ENCODE results near the gene PSEN1.
"Not testable (repeated sequence)": the region's sequence is repeated elsewhere in the genome, so short reads cannot be mapped to it uniquely, and the experiment has no call there.

The PSEN1 gene

DNA sequence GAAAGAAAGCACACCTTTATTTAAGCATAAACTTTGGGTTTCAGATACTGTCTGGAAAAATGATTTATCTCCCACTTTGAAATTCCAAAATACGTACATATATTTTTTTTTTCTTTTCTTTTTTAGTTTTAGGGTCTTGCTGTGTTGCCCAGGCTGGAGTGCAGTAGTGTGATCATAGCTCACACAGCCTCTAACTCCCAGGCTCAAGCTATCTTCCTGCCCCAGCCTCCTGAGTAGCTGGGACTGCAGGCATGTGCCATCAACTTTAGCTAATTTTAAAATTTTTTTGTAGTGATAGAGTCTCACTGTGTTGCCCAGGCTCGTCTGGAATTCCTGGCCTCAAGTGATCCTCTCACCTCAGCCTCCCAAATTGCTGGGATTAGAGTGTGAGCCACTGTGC lies 55.1 kb downstream of the PSEN1 start:
- TF ChIP-seq, protein P1, sequence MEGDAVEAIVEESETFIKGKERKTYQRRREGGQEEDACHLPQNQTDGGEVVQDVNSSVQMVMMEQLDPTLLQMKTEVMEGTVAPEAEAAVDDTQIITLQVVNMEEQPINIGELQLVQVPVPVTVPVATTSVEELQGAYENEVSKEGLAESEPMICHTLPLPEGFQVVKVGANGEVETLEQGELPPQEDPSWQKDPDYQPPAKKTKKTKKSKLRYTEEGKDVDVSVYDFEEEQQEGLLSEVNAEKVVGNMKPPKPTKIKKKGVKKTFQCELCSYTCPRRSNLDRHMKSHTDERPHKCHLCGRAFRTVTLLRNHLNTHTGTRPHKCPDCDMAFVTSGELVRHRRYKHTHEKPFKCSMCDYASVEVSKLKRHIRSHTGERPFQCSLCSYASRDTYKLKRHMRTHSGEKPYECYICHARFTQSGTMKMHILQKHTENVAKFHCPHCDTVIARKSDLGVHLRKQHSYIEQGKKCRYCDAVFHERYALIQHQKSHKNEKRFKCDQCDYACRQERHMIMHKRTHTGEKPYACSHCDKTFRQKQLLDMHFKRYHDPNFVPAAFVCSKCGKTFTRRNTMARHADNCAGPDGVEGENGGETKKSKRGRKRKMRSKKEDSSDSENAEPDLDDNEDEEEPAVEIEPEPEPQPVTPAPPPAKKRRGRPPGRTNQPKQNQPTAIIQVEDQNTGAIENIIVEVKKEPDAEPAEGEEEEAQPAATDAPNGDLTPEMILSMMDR (conservative IDR thresholded peaks at IDR 0.05; ENCODE audit: low read length) = no peak
- no peak overlapping the region for H3K4me3 ChIP-seq (ENCODE audit: low read length)
- DNase-seq (ENCODE audit: low read depth) = no peak

DNA sequence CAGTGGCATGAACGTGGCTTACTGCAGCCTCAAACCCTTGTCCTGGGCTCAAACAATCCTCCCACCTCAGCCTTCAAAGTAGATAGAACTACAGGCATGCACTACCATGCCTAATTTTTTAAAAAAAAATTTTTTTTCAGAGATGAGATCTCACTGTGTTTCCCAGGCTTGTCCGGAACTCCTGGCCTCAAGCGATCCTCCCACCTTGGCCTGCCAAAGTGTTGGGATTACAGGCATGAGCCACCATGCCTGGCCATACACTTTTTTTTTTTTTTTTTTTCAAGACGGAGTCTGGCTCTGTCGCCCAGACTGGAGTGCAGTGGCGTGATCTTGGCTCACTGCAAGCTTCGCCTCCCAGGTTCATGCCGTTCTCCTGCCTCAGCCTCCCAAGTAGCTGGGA lies 58.0 kb downstream of the PSEN1 start:
- DNase-seq (ENCODE audit: low read depth); H3K4me3 ChIP-seq (ENCODE audit: low read length): not testable (repeated sequence)

DNA sequence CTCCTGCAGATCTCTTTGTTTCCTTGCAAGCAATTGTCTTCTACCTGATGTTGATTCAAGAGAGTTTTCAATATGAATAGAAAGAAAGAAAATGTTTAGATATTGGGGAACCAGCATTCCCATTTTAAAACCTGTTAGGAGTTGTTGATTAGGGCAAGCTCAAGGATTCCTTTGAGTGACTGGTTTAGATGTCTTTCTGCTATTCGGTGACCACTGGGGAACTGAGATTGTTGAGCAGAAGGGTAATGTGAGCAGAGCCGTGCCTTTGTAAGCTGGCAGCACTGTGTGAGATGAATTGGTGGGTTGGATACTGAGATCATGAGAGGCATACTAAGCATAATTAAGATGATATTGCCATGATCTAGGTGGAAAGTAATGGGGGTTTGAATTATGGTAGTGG lies 61.9 kb downstream of the PSEN1 start:
- no peak overlapping the region for H3K4me3 ChIP-seq (ENCODE audit: low read length)
- TF ChIP-seq, protein P1 (conservative IDR thresholded peaks at IDR 0.05; ENCODE audit: low read length) = no peak
- DNase-seq (ENCODE audit: low read depth) = no peak

DNA sequence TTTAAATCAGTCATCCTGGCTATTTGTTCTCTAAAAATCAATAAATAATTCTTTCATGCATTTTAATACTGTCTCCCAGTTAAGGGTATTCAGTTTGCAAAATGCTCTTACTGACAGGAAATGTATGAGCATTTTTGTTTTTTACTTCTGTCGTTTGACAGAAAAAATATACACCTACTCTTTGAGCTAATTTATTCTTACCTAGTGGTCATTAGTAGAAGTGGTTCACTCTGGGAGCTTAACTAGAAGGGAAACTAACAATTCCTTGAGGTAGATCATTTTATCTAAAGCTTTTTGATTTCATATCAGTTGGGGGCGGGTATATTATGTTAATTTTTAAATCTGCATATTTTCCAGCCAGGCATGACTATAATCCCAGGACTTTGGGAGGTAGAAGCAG lies 67.2 kb downstream of the PSEN1 start:
- DNase-seq (ENCODE audit: low read depth) = no peak
- H3K4me3 ChIP-seq (ENCODE audit: low read length) = no peak overlapping the region
- TF ChIP-seq, protein P1 (conservative IDR thresholded peaks at IDR 0.05; ENCODE audit: low read length) = no peak

DNA sequence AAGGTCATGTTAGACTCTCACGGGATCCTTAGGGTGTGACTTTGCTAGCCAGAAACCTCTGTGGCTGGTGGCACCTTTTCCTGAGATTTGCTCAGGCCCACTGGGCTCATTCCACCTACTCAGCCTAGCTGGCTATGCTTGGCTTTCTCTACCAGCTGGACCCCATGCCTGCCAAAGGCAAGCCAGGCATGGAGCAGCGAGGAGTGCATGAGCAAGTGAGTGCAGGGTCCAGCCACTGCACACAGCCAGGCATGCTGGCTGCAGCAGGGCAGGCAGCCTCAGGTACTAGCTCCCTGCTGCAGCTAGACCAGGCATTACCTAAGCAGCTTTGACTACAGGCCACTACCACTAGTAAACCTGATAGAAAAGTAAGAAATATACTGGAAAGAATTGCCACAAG lies 71.3 kb downstream of the PSEN1 start:
- DNase-seq (ENCODE audit: low read depth) = no peak
- H3K4me3 ChIP-seq (ENCODE audit: low read length) = no peak overlapping the region
- TF ChIP-seq, protein P1 (conservative IDR thresholded peaks at IDR 0.05; ENCODE audit: low read length) = no peak

DNA sequence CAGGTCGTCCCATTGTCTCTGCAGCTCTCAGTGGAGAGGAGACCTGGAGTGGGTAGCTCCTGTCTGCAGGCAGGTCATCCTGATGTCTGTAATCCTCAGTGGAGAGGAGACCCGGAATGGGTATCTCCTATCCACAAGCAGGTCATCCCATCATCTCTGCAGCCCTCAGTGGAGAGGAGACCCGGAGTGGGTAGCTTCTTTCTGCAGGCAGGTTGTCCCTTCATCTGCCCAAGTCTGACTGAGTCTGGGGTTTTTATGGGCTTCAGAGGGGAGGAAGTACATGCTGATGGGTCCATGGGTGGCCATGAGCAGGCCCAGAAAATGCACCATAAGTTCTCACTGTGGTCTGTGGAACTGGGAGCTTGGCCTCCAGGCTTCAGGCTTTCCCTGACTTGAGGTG lies 72.1 kb downstream of the PSEN1 start:
- TF ChIP-seq, protein P1 (conservative IDR thresholded peaks at IDR 0.05; ENCODE audit: low read length) = no peak
- no peak for DNase-seq (ENCODE audit: low read depth)
- H3K4me3 ChIP-seq (ENCODE audit: low read length) = no peak overlapping the region

DNA sequence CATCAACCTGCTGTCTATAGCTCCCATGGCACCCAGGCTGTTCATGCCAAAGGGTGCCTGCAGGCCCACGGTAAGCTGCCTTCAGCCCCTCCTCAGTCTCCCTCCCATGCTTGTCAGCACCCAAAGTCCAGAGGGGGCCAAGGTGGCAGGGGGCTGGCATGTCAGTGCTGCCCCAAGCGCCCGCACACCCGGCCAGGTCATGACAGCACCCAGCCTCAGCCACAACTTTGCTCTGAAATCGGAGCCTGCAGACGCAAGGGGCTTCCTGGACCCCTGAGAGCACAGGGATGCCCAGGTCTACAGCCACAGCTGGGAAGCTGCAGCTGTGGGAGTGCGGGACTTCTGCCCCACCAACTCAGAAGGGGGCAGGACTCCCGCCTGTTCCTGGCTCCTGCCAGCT lies 72.5 kb downstream of the PSEN1 start:
- DNase-seq (ENCODE audit: low read depth) = no peak
- H3K4me3 ChIP-seq (ENCODE audit: low read length) = no peak overlapping the region
- TF ChIP-seq, protein P1 (conservative IDR thresholded peaks at IDR 0.05; ENCODE audit: low read length) = no peak

DNA sequence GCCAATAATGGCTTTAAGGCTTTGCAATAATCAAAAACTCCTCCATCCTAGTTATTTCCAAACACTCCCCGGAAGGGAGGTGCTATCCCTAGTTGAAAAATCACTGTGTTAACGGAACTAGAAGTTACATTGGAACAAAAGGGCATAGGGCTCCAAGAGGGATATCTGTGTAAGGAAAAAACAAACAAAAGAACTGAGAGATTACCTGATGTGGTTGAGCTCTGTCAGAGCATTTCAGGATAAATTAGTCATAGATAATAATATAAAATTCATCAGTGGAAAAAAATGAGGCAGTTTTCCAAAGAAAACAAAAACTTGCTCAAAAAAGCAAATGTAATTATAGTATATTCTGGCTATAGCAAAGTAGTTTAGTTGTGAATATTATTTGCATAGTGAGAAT lies 73.6 kb downstream of the PSEN1 start:
- TF ChIP-seq, protein P1 (conservative IDR thresholded peaks at IDR 0.05; ENCODE audit: low read length) = no peak
- no peak overlapping the region for H3K4me3 ChIP-seq (ENCODE audit: low read length)
- DNase-seq (ENCODE audit: low read depth) = no peak
